ENCODE results near the gene PSME3IP1. TPM values are rescaled to one million over a fixed set of nuclear protein-coding genes. Genes with fewer than 3 reads are reported as not detected.

Gene PSME3IP1
- polyA plus RNA-seq: 58.1 and 67.8 TPM in 2 replicates

GRCh38 chr16:57185945-57186871 lies at the start of gene PSME3IP1, which contains the start of gene RSPRY1:
Gene PSME3IP1 (minus strand): TSS chr16:57186039. CDS start chr16:57173854, 12,185 bp downstream.
Gene RSPRY1 (plus strand): TSS chr16:57186329. CDS start chr16:57204659, 18,330 bp downstream.

Other genes with a start within 250 kb of the PSME3IP1 start
- not detected in 2 replicates for gene CETP, start 224.1 kb downstream of the PSME3IP1 start, polyA plus RNA-seq
- gene NLRC5, start 196.5 kb downstream of the PSME3IP1 start, polyA plus RNA-seq: 1.1 and 3.2 TPM in 2 replicates
- 3.3 and 9.6 TPM in 2 replicates for gene CPNE2, start 93.5 kb downstream of the PSME3IP1 start, polyA plus RNA-seq
- 19.3 and 21.3 TPM in 2 replicates for gene RSPRY1, start 290 bp upstream of the PSME3IP1 start, polyA plus RNA-seq
- 28.9 and 35.2 TPM in 2 replicates for gene ARL2BP, start 59.2 kb upstream of the PSME3IP1 start, polyA plus RNA-seq
- 0.55 and 1.4 TPM in 2 replicates for gene PLLP, start 98.6 kb upstream of the PSME3IP1 start, polyA plus RNA-seq
- gene CCL22, start 172.7 kb upstream of the PSME3IP1 start, polyA plus RNA-seq: not detected in 2 replicates
- gene CX3CL1, start 186.5 kb upstream of the PSME3IP1 start, polyA plus RNA-seq: 15.3 and 16.5 TPM in 2 replicates
- gene CCL17, start 218.7 kb upstream of the PSME3IP1 start, polyA plus RNA-seq: not detected in 2 replicates